ENCODE results near the gene HTT-AS. TPM values are rescaled to one million over a fixed set of nuclear protein-coding genes. Genes with fewer than 3 reads are reported as not detected.
A peak's percentile ranks its signal among the peaks of the same experiment; 100 is the strongest.

HTT-AS gene
- total RNA-seq, 2 donors from 2014 or later = not detected

DNA sequence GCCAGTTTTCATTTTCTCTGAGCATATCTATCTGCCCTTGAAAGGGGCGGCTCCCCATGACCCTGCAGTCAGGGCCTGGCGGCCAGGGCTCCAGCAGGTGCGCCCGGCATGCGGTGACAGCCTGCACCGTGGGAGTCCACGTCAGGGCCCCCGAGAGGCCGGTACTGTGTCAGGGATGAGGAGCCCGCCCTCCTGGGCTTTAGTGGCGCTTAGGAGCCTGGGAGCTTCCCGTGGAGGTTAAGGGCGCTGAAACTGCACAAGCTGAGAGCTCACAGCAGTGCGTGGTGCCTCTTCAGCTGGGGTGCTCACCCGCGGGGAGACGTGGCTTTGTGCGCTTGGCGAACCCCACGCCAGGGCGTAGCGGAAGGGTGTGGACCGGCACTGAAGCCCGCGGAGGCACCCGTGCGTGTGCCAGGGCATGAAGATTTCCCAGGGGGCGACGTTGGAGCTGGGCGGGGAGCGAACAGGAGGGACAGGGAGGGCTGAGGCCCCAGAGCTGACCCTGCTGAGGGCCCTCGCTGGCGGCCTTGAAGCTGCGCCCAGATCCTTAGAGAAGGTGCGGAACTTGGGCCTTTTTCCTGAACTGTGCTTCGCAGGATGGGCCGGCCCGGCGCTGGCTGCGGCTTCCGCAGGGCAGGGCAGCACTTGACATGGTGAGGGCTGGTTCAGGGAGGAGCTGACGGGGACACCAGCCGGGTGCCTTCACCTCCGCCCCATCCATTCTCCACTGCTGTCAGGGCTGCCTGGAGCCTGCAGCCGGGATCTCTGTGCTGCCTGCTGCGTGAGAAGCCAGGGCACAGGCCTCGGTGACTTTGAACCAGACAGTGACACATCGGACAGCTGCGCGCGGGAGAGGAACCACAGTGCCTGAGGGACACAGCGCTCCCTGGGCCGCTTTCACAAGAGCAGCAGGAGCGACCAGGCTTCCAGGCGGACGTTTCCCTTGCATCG, 32.9 kb downstream of the HTT-AS start:
- peak overlapping the region; percentile 66 to 73 for H3K27ac ChIP-seq
- DNase-seq (ENCODE audit: low spot score) = peak; percentile 79
- peak overlapping the region; percentile 32 to 54 for H3K4me3 ChIP-seq
- no peaks in the 10 kb centered on the region for H3K9me3 ChIP-seq
- no peaks in the 10 kb centered on the region for H3K36me3 ChIP-seq
- peaks cover 0 to 42% of the 10 kb centered on the region in 2 donors for H3K4me1 ChIP-seq
- H3K27me3 ChIP-seq = no peaks in the 10 kb centered on the region
- TF ChIP-seq CTCF (IDR thresholded peaks at IDR 0.05) = no peak

- H3K9me3 ChIP-seq = no peaks in the 10 kb centered on the region
- no peaks in the 10 kb centered on the region for H3K36me3 ChIP-seq
- no peaks in the 10 kb centered on the region for H3K27me3 ChIP-seq
- H3K4me1 ChIP-seq = peaks cover 0 to 42% of the 10 kb centered on the region in 2 donors
- TF ChIP-seq CTCF (IDR thresholded peaks at IDR 0.05) = no peak
- DNase-seq (ENCODE audit: low spot score) = no peak
- peak overlapping the region in 1 of 2 donors; percentile 66 for H3K27ac ChIP-seq
- peak overlapping the region in 1 of 2 donors; percentile 54 for H3K4me3 ChIP-seq
Observed at GRCh38 chr4:3040452-3041191, 33.7 kb downstream of the HTT-AS start.

GRCh38 chr4:3039706-3040366, 34.5 kb downstream of the HTT-AS start:
- no peak for TF ChIP-seq CTCF (IDR thresholded peaks at IDR 0.05)
- peaks cover 0 to 42% of the 10 kb centered on the region in 2 donors for H3K4me1 ChIP-seq
- DNase-seq (ENCODE audit: low spot score) = no peak

GRCh38 chr4:3037957-3038461, 36.3 kb downstream of the HTT-AS start:
- DNase-seq (ENCODE audit: low spot score) = no peak
- no peaks in the 10 kb centered on the region for H3K27me3 ChIP-seq
- H3K36me3 ChIP-seq = no peaks in the 10 kb centered on the region
- peak overlapping the region; percentile 35 to 51 for H3K27ac ChIP-seq
- H3K9me3 ChIP-seq = no peaks in the 10 kb centered on the region
- H3K4me3 ChIP-seq = peak overlapping the region; percentile 5 to 33
- peaks cover 0 to 41% of the 10 kb centered on the region in 2 donors for H3K4me1 ChIP-seq
- TF ChIP-seq CTCF (IDR thresholded peaks at IDR 0.05) = no peak

More at GRCh38 chr4:3039706-3040366, 34.5 kb downstream of the HTT-AS start:
- H3K27ac ChIP-seq = no peak overlapping the region
- no peaks in the 10 kb centered on the region for H3K9me3 ChIP-seq
- H3K27me3 ChIP-seq = no peaks in the 10 kb centered on the region
- no peak overlapping the region for H3K4me3 ChIP-seq
- no peaks in the 10 kb centered on the region for H3K36me3 ChIP-seq

- TF ChIP-seq CTCF (IDR thresholded peaks at IDR 0.05) = no peak
Observed at GRCh38 chr4:3036131-3036952, 38.0 kb downstream of the HTT-AS start.

More at GRCh38 chr4:3036131-3036952, 38.0 kb downstream of the HTT-AS start:
- H3K27me3 ChIP-seq = no peaks in the 10 kb centered on the region
- peaks cover 0 to 24% of the 10 kb centered on the region in 2 donors for H3K4me1 ChIP-seq
- H3K36me3 ChIP-seq = no peaks in the 10 kb centered on the region
- no peak overlapping the region for H3K27ac ChIP-seq
- no peak overlapping the region for H3K4me3 ChIP-seq
- DNase-seq (ENCODE audit: low spot score) = no peak
- H3K9me3 ChIP-seq = no peaks in the 10 kb centered on the region
